K562 (cell line): ENCODE data around the gene IL1R1. TPM values are rescaled to one million over a fixed set of nuclear protein-coding genes. Genes with fewer than 3 reads are reported as not detected.

Experiments
- ATAC-seq: fragments of 200-7000 bp; cut with Tn5 transposase; 3 replicates; pipeline ENCODE4 v1.9.1; 2020; ENCODE audit warnings: moderate library complexity
- BruUV-seq: library from RNA; stranded (reverse); fragments of 400-500 nt; replicated peaks from 2 replicates; lab custom pipeline; 2021; lab: Mats Ljungman, UMichigan
- CTCF ChIA-PET: fragments of 300-600 bp; formaldehyde crosslinking; extraction: SDS; loops from one replicate; lab custom pipeline; 2021; ENCODE audit warnings: low intra/inter-chr PET ratio; lab: Yijun Ruan, JAX
- POLR2A ChIA-PET: fragments of 300-600, 350-650 bp; sonication (Branson Sonifier 250); formaldehyde crosslinking; extraction: SDS; loops from one replicate; lab custom pipeline; 2021; ENCODE audit warnings: antibody characterized with exemption, inconsistent platforms; lab: Yijun Ruan, JAX
- DNase-seq, 4 experiments: peaks; one replicate each; pipeline versions ENCODE4 v3.0.0 to v3.0.0-alpha.2; 2011 to 2018; ENCODE audit warnings: low spot score in 3 of 4, mixed read lengths in 3 of 4; ENCODE audit errors: extremely low read depth in 1 of 4
- FAIRE-seq: peaks from 2 replicates; lab custom pipeline; 2011; peaks lifted over from hg19 to GRCh38; lab: Jason Lieb, UNC
- H2AFZ ChIP-seq: 2 replicates; pipeline ENCODE4 v1.6.0; 2011; ENCODE audit warnings: low read depth, low read length, control low read depth, inconsistent platforms
- H3K27ac ChIP-seq: fragments of 200-600 bp; 3 replicates; pipeline ENCODE4 v1.8.0; 2011; ENCODE audit warnings: low read depth, mild to moderate bottlenecking, control low read depth, inconsistent platforms, low read length, moderate library complexity, mixed read lengths; ENCODE audit errors: extremely low read depth
- H3K27me3 ChIP-seq, 2 experiments: fragments of 300-600 bp in 1 of 2; 2 replicates in 1 of 2; 3 replicates in 1 of 2; pipeline versions ENCODE4 v1.6.0 to v1.8.0; 2011; ENCODE audit warnings: inconsistent platforms in 2 of 2, low read length in 2 of 2, mild to moderate bottlenecking in 1 of 2, mixed read lengths in 1 of 2, moderate library complexity in 1 of 2; ENCODE audit not compliant: control insufficient read depth in 2 of 2, insufficient read depth in 2 of 2
- H3K36me3 ChIP-seq: fragments of 300-600 bp; 3 replicates; pipeline ENCODE4 v1.8.0; 2011; ENCODE audit warnings: mild to moderate bottlenecking, low read length, inconsistent platforms; ENCODE audit not compliant: control insufficient read depth, insufficient read depth
- H3K4me1 ChIP-seq, 2 experiments: fragments of 200-600 bp in 1 of 2; replicated peaks in 1 of 2; 2 replicates in 1 of 2; 3 replicates in 1 of 2; pipeline versions ENCODE4 v1.5.1 to v1.8.0; 2011; ENCODE audit warnings: inconsistent platforms in 2 of 2, low read length in 2 of 2, mild to moderate bottlenecking in 1 of 2, mixed read lengths in 1 of 2, moderate library complexity in 1 of 2; ENCODE audit not compliant: control insufficient read depth in 2 of 2, insufficient read depth in 2 of 2
- H3K4me2 ChIP-seq: 2 replicates; pipeline ENCODE4 v1.6.1; 2011; ENCODE audit warnings: low read length, control low read depth, inconsistent platforms, mixed read lengths; ENCODE audit not compliant: insufficient read depth
- H3K4me3 ChIP-seq: fragments of 200-600 bp; sonication (generic), shearing (Covaris generic); 2 replicates; pipeline ENCODE4 v1.5.1; 2016; ENCODE audit warnings: control low read depth, inconsistent platforms
- H3K79me2 ChIP-seq: fragments of 200-600 bp; 3 replicates; pipeline ENCODE4 v1.8.0; 2011; ENCODE audit warnings: low read length, inconsistent platforms; ENCODE audit not compliant: control insufficient read depth, insufficient read depth
- H3K9ac ChIP-seq, 2 experiments: 2 replicates each; pipeline versions ENCODE4 v1.6.0 to v1.6.1; 2011; ENCODE audit warnings: low read depth in 2 of 2, low read length in 2 of 2, control low read depth in 1 of 2, inconsistent platforms in 1 of 2, mild to moderate bottlenecking in 1 of 2, mixed read lengths in 1 of 2; ENCODE audit not compliant: insufficient read depth in 1 of 2
- H3K9me1 ChIP-seq: one replicate; pipeline ENCODE4 v1.6.0; 2011; ENCODE audit warnings: inconsistent platforms, mild to moderate bottlenecking, low read length, moderate library complexity; ENCODE audit not compliant: control insufficient read depth, insufficient read depth
- H3K9me3 ChIP-seq: replicated peaks from 2 replicates; pipeline ENCODE4 v1.5.1; 2011; ENCODE audit warnings: low read depth, low read length, inconsistent platforms; ENCODE audit not compliant: control insufficient read depth, insufficient read depth
- H4K20me1 ChIP-seq: replicated peaks from 2 replicates; pipeline ENCODE4 v1.6.1; 2011; ENCODE audit warnings: low read length, inconsistent platforms, mixed read lengths; ENCODE audit not compliant: control insufficient read depth, insufficient read depth
- CAMTA2 ChIP-seq: fragments of 250-450 bp; sonication (Bioruptor Pico); conservative IDR thresholded peaks from 2 replicates; pipeline ENCODE4 v1.5.1; 2022
- CHD2 ChIP-seq: IDR thresholded peaks from 2 replicates; pipeline ENCODE4 v1.6.1; 2011; ENCODE audit warnings: low read depth, low read length
- COPS2 ChIP-seq: fragments of 450-650 bp; conservative IDR thresholded peaks from 2 replicates; pipeline ENCODE4 v1.6.1; 2016; ENCODE audit warnings: mild to moderate bottlenecking, moderate library complexity
- HEY1 ChIP-seq: fragments of 250-450 bp; sonication (Bioruptor Pico); IDR thresholded peaks from 2 replicates; pipeline ENCODE4 v1.5.0; 2020; ENCODE audit warnings: mild to moderate bottlenecking, moderate library complexity, borderline replicate concordance
- KLF13 ChIP-seq: fragments of 450-650 bp; IDR thresholded peaks from 2 replicates; pipeline ENCODE4 v1.6.1; 2016; ENCODE audit warnings: missing genetic modification characterization, low read depth, mild to moderate bottlenecking, missing compliant biosample characterization, moderate library complexity, borderline replicate concordance
- NCOA1 ChIP-seq: fragments of 450-650 bp; IDR thresholded peaks from 2 replicates; pipeline ENCODE4 v1.6.1; 2016; ENCODE audit warnings: low read depth
- PPARD ChIP-seq: fragments of 250-450 bp; sonication (Bioruptor Pico); IDR thresholded peaks from 2 replicates; pipeline ENCODE4 v1.8.0; 2022; ENCODE audit warnings: inconsistent platforms, mild to moderate bottlenecking, moderate library complexity
- SMAD3 ChIP-seq: fragments of 450-650 bp; formaldehyde crosslinking; conservative IDR thresholded peaks from 2 replicates; pipeline ENCODE4 v1.4.0; 2020; ENCODE audit warnings: mild to moderate bottlenecking
- SRSF7 ChIP-seq: fragments of 200-400 bp; formaldehyde crosslinking; optimal IDR thresholded peaks from 2 replicates; pipeline ENCODE3; 2017; ENCODE audit warnings: mild to moderate bottlenecking, low read depth, low read length
- ZNF395 ChIP-seq: fragments of 200-800 bp; sonication (Bioruptor generic); IDR thresholded peaks from 2 replicates; pipeline ENCODE4 v1.6.1; 2017; ENCODE audit warnings: missing genetic modification characterization, missing compliant biosample characterization
- WGBS: fragments of 100-300 bp; shearing (Covaris generic); methylation state at CpG from one replicate; pipeline ENCODE4 v1.1.6; 2016; ENCODE audit warnings: low coverage, mixed read lengths; ENCODE audit not compliant: insufficient coverage; ENCODE audit errors: missing lambda C conversion rate; 5-methylcytosine and 5-hydroxymethylcytosine counted together
- in situ Hi-C: fragments of 300-500 bp; cut with MboI; formaldehyde crosslinking; loops from 4 replicates; pipeline ENCODE4 v1.15.0; 2018; ENCODE audit warnings: inconsistent platforms, mixed read lengths
- intact Hi-C: fragments of 100-400 bp; cut with micrococcal nuclease; formaldehyde crosslinking; loops from 2 replicates; pipeline ENCODE4 v1.14.2; 2022
- polyA plus RNA-seq, 8 experiments: library from polyadenylated mRNA; depleted of rRNA in 4 of 8; stranded (reverse) in 5 of 8; unstranded in 3 of 8; fragments of >200 nt; fragmentation: Nextera tagmentation in 2 of 8; fragmentation: Illumina TruSeq in 1 of 8; extraction: Ambion mirVana in 2 of 8; extraction: Trizol in 1 of 8; gene quantifications; 2 replicates each; pipeline versions ENCODE4 v1.2.1 to v1.2.3, GENCODE V29; 2011 to 2014; ENCODE audit warnings: inconsistent platforms in 1 of 8, missing spikeins in 1 of 8
- total RNA-seq, 7 experiments: library from RNA; depleted of rRNA in 6 of 7; stranded (reverse); fragments of >200 nt in 6 of 7; fragmentation: Illumina TruSeq in 2 of 7; extraction: Trizol in 2 of 7; gene quantifications; 2 replicates each; pipeline versions ENCODE4 v1.2.1 to v1.2.3, GENCODE V29; 2011 to 2021; ENCODE audit warnings: low replicate concordance in 1 of 7

IL1R1 gene
- total and polyA plus RNA-seq, 9 of the 15 experiments (the other 6 are each of a cell fraction or from before 2014, with no cell fraction given): 0.81 to 3.9 (median 1.6) TPM

GRCh38 chr2:102109016-102109415 is 33.5 kb upstream of the IL1R1 start (continued):
- TF ChIP-seq ZNF395 (CRISPR knock-in tag) (no peak), SRSF7 (no peak), COPS2 (no peak), HEY1 (CRISPR knock-in tag) (no peak), CHD2 (no peak), KLF13 (no peak), PPARD (CRISPR knock-in tag) (no peak)

- in situ Hi-C loops: no loop called here
- no peak overlapping the region for H3K4me2 ChIP-seq
- H3K9me1 ChIP-seq: no peaks in the 10 kb centered on the region
- intact Hi-C loops: no loop called here
- FAIRE-seq: no peak
- no peak overlapping the region for H2AFZ ChIP-seq
- ChIA-PET CTCF (no interaction called here), POLR2A (no interaction called here)
- no peak for ATAC-seq
- peaks cover 0 to 6% of the 10 kb centered on the region in 2 experiments; a peak in 3 of 5 replicates for H3K4me1 ChIP-seq
- DNase-seq: no peak
- H3K36me3 ChIP-seq: no peaks in the 10 kb centered on the region
- TF ChIP-seq NCOA1: no peak
- no peak for TF ChIP-seq SMAD3 (CRISPR knock-in tag)
- no peak for TF ChIP-seq CAMTA2 (CRISPR knock-in tag)
- no peaks in the 10 kb centered on the region for H4K20me1 ChIP-seq
- H3K27ac ChIP-seq: no peak overlapping the region
- no peaks in the 10 kb centered on the region for H3K9me3 ChIP-seq
- WGBS: 42% methylated on average over 5 of the region's 5 CpGs
- no peaks in the 10 kb centered on the region for H3K79me2 ChIP-seq
- no peak overlapping the region for H3K4me3 ChIP-seq
- no peak overlapping the region for H3K9ac ChIP-seq
- no TSS peak for BruUV-seq
- no peaks in the 10 kb centered on the region for H3K27me3 ChIP-seq
Observed at GRCh38 chr2:102110171-102110570, 32.4 kb upstream of the IL1R1 start.
